Ovary (tissue), 3 donors: Measurements from ENCODE around the gene ATP13A3.

ENCODE experiments used
- EP300 ChIP-seq: sonication (generic); formaldehyde crosslinking; IDR thresholded peaks from one replicate; pipeline ENCODE4 v1.6.1; 2017; ENCODE audit warnings: antibody characterized with exemption
- POLR2A ChIP-seq: fragments of 450-650 bp; IDR thresholded peaks from one replicate; pipeline ENCODE4 v1.6.1; 2017; ENCODE audit warnings: antibody characterized with exemption, mild to moderate bottlenecking, moderate library complexity
- TF ChIP-seq, protein P1 (sequence below), 3 donors: fragments of 450-650 bp in 2 of 3; fragments of 200-600 bp in 1 of 3; IDR thresholded peaks; one replicate each; pipeline versions ENCODE4 v1.5.1 to v1.8.0; 2016 to 2022; ENCODE audit warnings: antibody characterized with exemption in 3 of 3, mild to moderate bottlenecking in 1 of 3
- donor health status: DM: no; HTN: no; CAD: no.

DNA sequence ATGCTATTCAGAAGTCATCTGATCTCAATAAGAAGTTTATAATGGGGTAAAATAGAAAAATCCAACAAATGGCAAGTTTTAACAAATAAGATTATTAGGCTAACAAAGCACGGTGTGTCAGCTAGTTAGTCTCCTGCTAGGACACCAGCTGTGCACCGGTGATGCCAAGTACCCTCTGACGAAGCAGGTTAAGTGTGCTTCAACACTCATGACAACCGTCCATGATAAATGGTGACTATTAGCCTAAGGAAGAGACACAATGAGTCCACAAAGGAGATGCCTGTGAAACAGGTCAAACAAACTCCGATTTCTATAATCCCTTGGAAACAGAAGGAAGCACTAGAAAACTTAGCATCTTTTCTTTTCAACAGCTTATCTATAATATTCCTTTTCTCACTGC lies 36.5 kb downstream of the ATP13A3 start:
- TF ChIP-seq, protein P1, sequence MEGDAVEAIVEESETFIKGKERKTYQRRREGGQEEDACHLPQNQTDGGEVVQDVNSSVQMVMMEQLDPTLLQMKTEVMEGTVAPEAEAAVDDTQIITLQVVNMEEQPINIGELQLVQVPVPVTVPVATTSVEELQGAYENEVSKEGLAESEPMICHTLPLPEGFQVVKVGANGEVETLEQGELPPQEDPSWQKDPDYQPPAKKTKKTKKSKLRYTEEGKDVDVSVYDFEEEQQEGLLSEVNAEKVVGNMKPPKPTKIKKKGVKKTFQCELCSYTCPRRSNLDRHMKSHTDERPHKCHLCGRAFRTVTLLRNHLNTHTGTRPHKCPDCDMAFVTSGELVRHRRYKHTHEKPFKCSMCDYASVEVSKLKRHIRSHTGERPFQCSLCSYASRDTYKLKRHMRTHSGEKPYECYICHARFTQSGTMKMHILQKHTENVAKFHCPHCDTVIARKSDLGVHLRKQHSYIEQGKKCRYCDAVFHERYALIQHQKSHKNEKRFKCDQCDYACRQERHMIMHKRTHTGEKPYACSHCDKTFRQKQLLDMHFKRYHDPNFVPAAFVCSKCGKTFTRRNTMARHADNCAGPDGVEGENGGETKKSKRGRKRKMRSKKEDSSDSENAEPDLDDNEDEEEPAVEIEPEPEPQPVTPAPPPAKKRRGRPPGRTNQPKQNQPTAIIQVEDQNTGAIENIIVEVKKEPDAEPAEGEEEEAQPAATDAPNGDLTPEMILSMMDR (IDR thresholded peaks at IDR 0.05): no peak
- TF ChIP-seq EP300: no peak
- TF ChIP-seq POLR2A: no peak
